Astrocyte (in vitro differentiated cells and primary cell): Measurements from ENCODE around the gene SERPINE2. TPM values are rescaled to one million over a fixed set of nuclear protein-coding genes. Genes with fewer than 3 reads are reported as not detected.

ENCODE experiments used
- DNase-seq: peaks from one replicate; pipeline ENCODE4 v3.0.0-alpha.2; 2010; ENCODE audit warnings: low read depth
- FAIRE-seq: peaks from 2 replicates; lab custom pipeline; 2011; peaks lifted over from hg19 to GRCh38; lab: Jason Lieb, UNC
- H2AFZ ChIP-seq: 2 replicates; pipeline ENCODE4 v1.6.0; 2012; ENCODE audit warnings: low read depth, low read length, inconsistent platforms
- H3K27ac ChIP-seq: 2 replicates; pipeline ENCODE4 v1.5.1; 2011; ENCODE audit warnings: low read depth, low read length, inconsistent platforms
- H3K27me3 ChIP-seq: 2 replicates; pipeline ENCODE4 v1.6.0; 2011; ENCODE audit warnings: low read length, inconsistent platforms; ENCODE audit not compliant: insufficient read depth
- H3K36me3 ChIP-seq: 2 replicates; pipeline ENCODE4 v1.5.1; 2011; ENCODE audit warnings: low read length, inconsistent platforms; ENCODE audit not compliant: insufficient read depth
- H3K4me1 ChIP-seq: 2 replicates; pipeline ENCODE4 v1.5.1; 2011; ENCODE audit warnings: low read length, inconsistent platforms; ENCODE audit not compliant: insufficient read depth
- H3K4me2 ChIP-seq: 2 replicates; pipeline ENCODE4 v1.6.0; 2012; ENCODE audit warnings: low read length, inconsistent platforms
- H3K4me3 ChIP-seq: 2 replicates; pipeline ENCODE4 v1.5.1; 2011; ENCODE audit warnings: low read depth, mild to moderate bottlenecking, low read length, inconsistent platforms; ENCODE audit not compliant: insufficient read depth
- H3K79me2 ChIP-seq: 2 replicates; pipeline ENCODE4 v1.6.0; 2012; ENCODE audit warnings: mild to moderate bottlenecking, low read length, inconsistent platforms; ENCODE audit not compliant: insufficient read depth
- H3K9ac ChIP-seq: 2 replicates; pipeline ENCODE4 v1.6.0; 2012; ENCODE audit warnings: mild to moderate bottlenecking, low read length, inconsistent platforms
- H3K9me3 ChIP-seq: 2 replicates; pipeline ENCODE4 v1.5.1; 2012; ENCODE audit warnings: low read depth, mild to moderate bottlenecking, low read length, inconsistent platforms; ENCODE audit not compliant: insufficient read depth
- H4K20me1 ChIP-seq: 2 replicates; pipeline ENCODE4 v1.6.0; 2012; ENCODE audit warnings: low read length, inconsistent platforms; ENCODE audit not compliant: insufficient read depth
- H3K27ac Mint-ChIP-seq: one replicate; pipeline ENCODE4 v1.8.0; 2021; ENCODE audit warnings: mild to moderate bottlenecking, mixed read lengths; ENCODE audit not compliant: unreplicated experiment
- H3K27me3 Mint-ChIP-seq: one replicate; pipeline ENCODE4 v1.8.0; 2021; ENCODE audit warnings: low read depth, mixed read lengths; ENCODE audit not compliant: unreplicated experiment
- H3K36me3 Mint-ChIP-seq: one replicate; pipeline ENCODE4 v1.8.0; 2021; ENCODE audit warnings: low read depth, mixed read lengths; ENCODE audit not compliant: unreplicated experiment
- H3K4me1 Mint-ChIP-seq: one replicate; pipeline ENCODE4 v1.8.0; 2021; ENCODE audit warnings: low read depth, mixed read lengths; ENCODE audit not compliant: unreplicated experiment
- H3K4me3 Mint-ChIP-seq: one replicate; pipeline ENCODE4 v1.8.0; 2021; ENCODE audit warnings: mild to moderate bottlenecking, moderate library complexity, mixed read lengths; ENCODE audit not compliant: unreplicated experiment
- H3K9me3 Mint-ChIP-seq: one replicate; pipeline ENCODE4 v1.8.0; 2021; ENCODE audit warnings: mild to moderate bottlenecking, mixed read lengths; ENCODE audit not compliant: unreplicated experiment
- EZH2 ChIP-seq: IDR thresholded peaks from 2 replicates; pipeline ENCODE4 v1.6.1; 2012; ENCODE audit warnings: mild to moderate bottlenecking, low read length, inconsistent platforms; ENCODE audit not compliant: insufficient read depth
- total RNA-seq: library from RNA; stranded (reverse); gene quantifications from 2 replicates; pipeline ENCODE4 v1.2.1, GENCODE V29; 2021
- TF ChIP-seq, protein P1 (sequence below): IDR thresholded peaks from 2 replicates; pipeline ENCODE4 v1.5.1; 2011; ENCODE audit warnings: low read depth, mild to moderate bottlenecking, inconsistent platforms, low read length, moderate library complexity; ENCODE audit not compliant: insufficient read depth

SERPINE2 gene
- total RNA-seq, 1 donor from 2014 or later, result 375 TPM

DNA sequence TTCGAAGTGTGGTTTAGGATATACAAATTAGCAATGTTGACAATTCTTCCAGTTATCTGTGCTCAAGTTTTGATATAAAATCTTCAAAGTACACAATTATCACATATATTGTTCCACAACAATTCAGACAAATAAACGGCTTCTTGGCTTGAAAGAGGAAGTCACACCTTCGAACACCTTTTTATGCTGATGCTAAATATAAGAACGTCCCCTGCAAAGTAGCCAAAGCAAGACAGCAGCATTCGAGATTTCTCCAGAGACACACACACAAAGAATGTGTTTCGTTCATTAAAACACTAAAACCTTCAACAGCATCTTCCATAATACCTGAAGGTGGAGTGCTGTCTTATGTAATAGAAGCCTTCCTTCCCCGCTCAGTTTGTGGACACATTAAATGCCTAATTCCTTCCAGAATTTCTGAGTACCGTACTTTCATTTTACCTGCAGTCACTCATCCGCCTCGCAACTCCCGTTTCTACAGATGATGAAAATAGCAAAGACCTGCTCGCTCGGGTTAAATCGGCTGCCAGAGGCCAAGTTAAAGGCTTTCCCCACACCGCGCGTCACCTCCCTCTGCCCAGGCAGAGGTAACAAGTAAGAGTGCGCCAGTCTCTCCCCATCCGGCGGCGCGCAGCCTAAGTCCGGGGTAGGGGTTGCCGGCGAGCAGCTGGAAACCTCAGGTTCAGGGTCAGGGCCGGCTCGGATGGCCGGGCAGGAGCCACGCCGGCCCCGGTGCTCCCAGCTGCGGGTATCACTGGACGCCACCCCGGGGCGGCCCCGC is 847 bp downstream of the SERPINE2 start:
- peaks cover 9% of the 10 kb centered on the region for H3K4me1 ChIP-seq
- peak overlapping the region; percentile 71 for H3K9ac ChIP-seq
- Mint-ChIP-seq H3K27me3 (peaks cover 1% of the 10 kb centered on the region), H3K36me3 (peaks cover 7% of the 10 kb centered on the region), H3K4me1 (peaks cover 18% of the 10 kb centered on the region), H3K9me3 (peaks cover 2% of the 10 kb centered on the region), H3K27ac (peak overlapping the region; percentile 16), H3K4me3 (peak overlapping the region; percentile 93)
- peaks cover 40% of the 10 kb centered on the region for H3K79me2 ChIP-seq
- H4K20me1 ChIP-seq, result peaks cover 39% of the 10 kb centered on the region
- no peaks in the 10 kb centered on the region for H3K27me3 ChIP-seq
- FAIRE-seq (peak; percentile 74), DNase-seq (peak; percentile 31)
- no peaks in the 10 kb centered on the region for H3K9me3 ChIP-seq
- H3K27ac ChIP-seq, result no peak overlapping the region
- no peaks in the 10 kb centered on the region for H3K36me3 ChIP-seq
- H3K4me3 ChIP-seq, result peak overlapping the region; percentile 75
- peak overlapping the region; percentile 85 for H3K4me2 ChIP-seq
- peak overlapping the region; percentile 29 for H2AFZ ChIP-seq
- TF ChIP-seq, protein P1, sequence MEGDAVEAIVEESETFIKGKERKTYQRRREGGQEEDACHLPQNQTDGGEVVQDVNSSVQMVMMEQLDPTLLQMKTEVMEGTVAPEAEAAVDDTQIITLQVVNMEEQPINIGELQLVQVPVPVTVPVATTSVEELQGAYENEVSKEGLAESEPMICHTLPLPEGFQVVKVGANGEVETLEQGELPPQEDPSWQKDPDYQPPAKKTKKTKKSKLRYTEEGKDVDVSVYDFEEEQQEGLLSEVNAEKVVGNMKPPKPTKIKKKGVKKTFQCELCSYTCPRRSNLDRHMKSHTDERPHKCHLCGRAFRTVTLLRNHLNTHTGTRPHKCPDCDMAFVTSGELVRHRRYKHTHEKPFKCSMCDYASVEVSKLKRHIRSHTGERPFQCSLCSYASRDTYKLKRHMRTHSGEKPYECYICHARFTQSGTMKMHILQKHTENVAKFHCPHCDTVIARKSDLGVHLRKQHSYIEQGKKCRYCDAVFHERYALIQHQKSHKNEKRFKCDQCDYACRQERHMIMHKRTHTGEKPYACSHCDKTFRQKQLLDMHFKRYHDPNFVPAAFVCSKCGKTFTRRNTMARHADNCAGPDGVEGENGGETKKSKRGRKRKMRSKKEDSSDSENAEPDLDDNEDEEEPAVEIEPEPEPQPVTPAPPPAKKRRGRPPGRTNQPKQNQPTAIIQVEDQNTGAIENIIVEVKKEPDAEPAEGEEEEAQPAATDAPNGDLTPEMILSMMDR, result no peak
- TF ChIP-seq EZH2, result no peak

GRCh38 chr2:224036731-224037361 is 2.2 kb downstream of the SERPINE2 start:
- no peak overlapping the region for H2AFZ ChIP-seq
- no peak overlapping the region for H3K9ac ChIP-seq
- no peaks in the 10 kb centered on the region for H3K9me3 ChIP-seq
- no peak for FAIRE-seq
- no peaks in the 10 kb centered on the region for H3K27me3 ChIP-seq
- Mint-ChIP-seq H3K4me1 (peaks cover 20% of the 10 kb centered on the region), H3K27me3 (no peaks in the 10 kb centered on the region), H3K36me3 (peaks cover 13% of the 10 kb centered on the region), H3K4me3 (peak overlapping the region; percentile 93), H3K9me3 (peaks cover 2% of the 10 kb centered on the region), H3K27ac (no peak overlapping the region)
- no peak overlapping the region for H3K27ac ChIP-seq
- TF ChIP-seq, protein P1, result no peak
- TF ChIP-seq EZH2, result no peak
- no peak for DNase-seq
- H3K4me3 ChIP-seq, result no peak overlapping the region
- H3K4me1 ChIP-seq, result peaks cover 9% of the 10 kb centered on the region
- peak overlapping the region; percentile 85 for H3K4me2 ChIP-seq
- peaks cover 44% of the 10 kb centered on the region for H3K79me2 ChIP-seq
- no peaks in the 10 kb centered on the region for H3K36me3 ChIP-seq
- peaks cover 39% of the 10 kb centered on the region for H4K20me1 ChIP-seq
